Hematopoietic multipotent progenitor cell treated with erythropoietin and hydrocortisone succinate and interleukin-3 and kit ligand, for 15 days (in vitro differentiated cells): Measurements from ENCODE around the gene SRD5A1.
"Not testable (repeated sequence)": the region's sequence is repeated elsewhere in the genome, so short reads cannot be mapped to it uniquely, and the experiment has no call there.

ENCODE experiments used
- DNase-seq: peaks from one replicate; pipeline ENCODE4 v3.0.0-alpha.2; 2015; ENCODE audit warnings: low spot score

The SRD5A1 gene

DNA sequence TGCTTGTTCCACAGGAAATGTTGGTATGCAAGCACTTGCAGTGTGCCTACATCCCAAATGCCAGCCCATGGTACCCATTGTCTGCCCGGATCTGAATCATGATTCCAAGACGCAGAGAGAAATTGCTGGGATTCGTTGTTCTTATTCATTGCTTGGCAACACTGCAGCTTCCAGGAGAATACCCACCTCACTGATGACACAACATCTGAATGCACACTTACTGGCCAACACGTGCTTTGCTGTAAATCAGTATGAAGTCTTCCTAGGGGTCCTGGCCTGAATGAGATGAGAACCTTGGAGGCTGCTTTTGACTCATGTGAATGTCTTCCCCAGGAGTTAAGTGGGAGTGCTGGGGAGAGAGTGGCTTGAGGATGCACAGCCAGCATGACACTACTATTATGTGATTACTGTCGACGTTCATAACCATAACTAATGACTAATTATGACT lies 11.6 kb downstream of the SRD5A1 start:
- no peak for DNase-seq

DNA sequence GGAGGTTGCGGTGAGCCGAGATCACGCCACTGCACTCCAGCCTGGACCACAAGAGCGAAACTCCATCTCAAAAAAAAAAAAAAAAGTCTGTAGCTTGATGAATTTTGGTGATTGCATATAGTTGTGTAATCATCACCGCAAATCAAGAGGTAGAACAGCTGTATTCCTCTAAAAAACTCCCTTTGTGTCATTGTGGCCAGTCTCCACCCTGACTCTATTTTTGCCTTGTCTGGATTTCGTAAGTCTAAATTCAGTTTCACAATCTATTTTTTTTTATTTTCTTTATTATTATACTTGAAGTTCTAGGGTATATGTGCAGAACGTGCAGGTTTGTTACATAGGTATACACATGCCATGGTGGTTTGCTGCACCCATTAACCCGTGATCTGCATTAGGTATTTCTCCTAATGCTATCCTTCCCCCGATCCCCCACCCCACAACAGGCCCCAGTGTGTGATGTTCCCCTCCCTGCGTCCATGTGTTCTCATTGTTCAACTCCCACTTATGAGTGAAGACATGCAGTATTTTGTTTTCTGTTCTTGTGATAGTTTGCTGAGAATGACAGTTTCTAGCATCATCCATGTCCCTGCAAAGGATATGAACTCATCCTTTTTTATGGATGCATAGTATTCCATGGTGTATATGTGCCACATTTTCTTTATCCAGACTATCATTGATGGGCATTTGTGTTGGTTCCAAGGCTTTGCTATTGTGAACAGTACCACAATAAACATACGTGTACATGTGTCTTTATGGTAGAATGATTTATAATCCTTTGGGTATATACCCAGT lies 12.5 kb downstream of the SRD5A1 start:
- DNase-seq: not testable (repeated sequence)

DNA sequence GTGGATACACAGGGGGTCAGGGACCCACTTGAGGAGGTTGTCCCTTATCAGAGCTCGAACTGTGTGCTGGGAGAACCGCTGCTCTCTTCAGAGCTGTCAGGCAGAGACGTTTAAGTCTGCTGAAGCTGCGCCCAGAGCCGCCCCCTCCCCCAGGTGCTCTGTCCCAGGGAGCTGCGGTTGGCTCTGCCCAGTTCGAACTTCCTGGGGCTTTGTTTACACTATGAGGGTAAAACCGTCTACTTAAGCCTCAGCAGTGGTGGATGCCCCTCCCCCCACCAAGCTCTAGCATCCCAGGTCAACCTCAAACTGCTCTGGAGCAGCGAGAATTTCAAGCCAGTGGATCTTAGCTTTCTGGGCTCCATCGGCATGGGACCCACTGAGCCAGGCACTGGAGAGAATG lies 15.9 kb downstream of the SRD5A1 start:
- no peak for DNase-seq

DNA sequence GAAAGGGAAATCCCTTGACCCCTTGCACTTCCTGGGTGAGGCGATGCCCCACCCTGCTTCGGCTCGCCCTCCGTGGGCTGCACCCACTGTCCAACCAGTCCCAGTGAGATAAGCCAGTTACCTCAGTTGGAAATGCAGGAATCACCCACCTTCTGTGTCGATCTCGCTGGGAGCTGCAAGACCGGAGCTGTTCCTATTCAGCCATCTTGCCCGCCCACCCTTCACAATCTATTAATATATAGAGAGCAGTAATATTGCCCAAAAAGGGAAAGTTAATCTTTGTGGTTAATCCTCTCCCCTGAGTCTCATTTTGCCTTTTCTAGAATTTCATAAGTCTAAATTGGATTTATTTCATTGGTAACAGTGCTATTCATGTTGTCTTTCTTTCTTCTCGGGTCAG lies 16.4 kb downstream of the SRD5A1 start:
- no peak for DNase-seq

DNA sequence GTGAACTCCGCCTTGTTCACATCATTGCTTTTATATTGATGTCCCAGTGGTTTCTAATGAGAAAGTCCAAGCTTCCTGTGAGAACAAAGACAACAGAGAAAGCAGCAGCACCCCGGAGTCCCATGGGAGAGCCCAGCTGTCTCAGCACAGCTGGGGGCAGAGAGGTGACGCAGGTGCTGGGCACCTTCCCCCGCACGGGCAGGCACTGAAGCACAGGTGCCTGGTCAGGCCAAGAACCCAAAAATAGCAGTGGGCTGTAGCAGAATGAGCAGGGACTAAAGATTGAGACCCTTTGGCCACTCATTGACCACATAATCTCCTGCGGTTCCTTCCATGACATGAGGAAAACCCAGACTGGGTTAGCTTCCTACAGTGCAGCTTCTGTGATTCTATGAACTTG lies 18.8 kb downstream of the SRD5A1 start:
- no peak for DNase-seq

DNA sequence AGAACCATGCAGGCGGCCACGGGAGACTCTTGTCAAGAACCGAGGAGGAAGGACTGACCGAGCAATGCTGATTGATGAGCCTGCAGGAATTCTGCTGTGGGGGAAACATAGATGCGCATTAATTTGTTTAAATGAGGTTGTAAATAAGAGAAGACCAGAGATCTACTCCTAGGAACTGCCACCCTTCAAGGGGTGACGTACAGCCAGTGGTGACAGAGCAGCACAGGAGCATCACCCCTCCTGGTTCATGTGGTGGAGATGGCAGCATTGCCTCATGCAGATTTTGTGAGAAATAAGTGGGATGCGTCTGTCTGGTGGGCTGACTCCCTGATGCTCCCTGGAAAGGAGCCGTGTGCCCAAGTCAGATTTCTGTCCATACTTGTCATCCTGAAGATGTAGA lies 22.2 kb downstream of the SRD5A1 start:
- DNase-seq: no peak

DNA sequence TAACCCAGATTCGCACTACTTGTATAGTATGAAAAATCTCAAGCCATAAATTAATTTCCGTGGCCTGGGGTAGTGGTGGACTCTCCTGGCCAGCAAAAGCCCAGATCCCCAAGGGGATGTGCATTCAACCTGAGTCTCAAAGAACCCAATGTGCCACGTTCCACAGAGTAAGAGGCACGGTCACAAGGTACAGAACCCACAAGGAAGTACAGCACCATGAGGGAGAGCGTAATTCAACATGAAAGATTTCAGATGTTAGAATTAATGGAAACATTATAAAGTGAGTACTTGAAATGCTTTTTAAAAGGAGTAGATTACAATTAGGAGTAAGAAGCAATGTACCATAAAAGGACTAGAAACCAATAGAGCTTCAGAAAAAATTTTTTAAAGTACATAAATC lies 23.4 kb downstream of the SRD5A1 start:
- no peak for DNase-seq

DNA sequence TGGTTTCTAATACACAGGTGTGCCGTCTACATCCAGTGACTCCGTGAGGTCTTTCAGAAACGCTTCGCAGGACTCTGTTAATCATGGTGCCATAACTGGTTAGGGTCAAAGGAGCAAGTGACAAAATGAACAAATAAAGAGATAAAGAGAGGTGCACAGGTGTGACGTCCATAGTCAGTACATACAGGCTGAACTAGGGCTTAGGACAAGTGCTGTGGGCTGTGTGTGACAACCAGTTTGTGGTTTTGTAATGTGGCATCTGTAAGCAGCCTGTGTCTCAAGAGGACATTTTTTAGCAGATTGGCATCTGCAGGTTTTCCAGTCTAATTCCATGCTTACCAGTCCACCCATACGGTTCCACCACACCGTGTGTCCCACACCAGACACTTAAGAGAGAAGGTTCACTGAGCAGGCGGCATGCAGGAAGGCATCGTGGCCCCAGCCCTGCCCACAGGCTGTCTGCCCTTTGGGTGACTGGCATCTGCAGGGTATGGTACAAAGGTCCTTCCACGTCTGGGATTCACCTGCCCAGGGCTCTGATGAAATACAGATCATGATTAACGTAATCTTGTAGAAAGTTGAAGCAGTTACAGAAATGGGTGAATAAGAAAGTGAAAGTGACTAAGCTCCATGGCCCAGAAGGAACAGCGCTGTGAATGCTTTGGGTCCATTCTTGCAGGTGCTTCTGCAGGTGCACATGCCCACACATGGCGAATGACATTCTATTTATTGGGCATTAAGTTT lies 26.9 kb downstream of the SRD5A1 start:
- no peak for DNase-seq

DNA sequence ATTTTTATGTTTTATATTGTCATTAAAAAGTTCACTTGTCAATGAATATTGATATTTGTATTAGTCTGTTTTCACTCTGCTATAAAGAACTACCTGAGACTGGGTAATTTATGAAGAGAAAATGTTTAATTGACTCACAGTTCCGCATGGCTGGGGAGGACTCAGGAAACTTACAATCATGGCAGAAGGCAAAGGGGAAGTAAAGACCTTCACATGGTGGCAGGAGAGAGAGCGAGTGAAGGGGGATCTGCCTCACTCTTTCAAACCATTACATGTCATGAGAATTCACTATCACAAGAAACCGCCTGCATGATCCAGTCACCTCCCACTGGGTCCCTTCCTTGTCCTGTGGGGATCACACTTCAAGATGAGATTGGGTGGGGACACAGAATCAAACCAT lies 27.4 kb downstream of the SRD5A1 start:
- no peak for DNase-seq

DNA sequence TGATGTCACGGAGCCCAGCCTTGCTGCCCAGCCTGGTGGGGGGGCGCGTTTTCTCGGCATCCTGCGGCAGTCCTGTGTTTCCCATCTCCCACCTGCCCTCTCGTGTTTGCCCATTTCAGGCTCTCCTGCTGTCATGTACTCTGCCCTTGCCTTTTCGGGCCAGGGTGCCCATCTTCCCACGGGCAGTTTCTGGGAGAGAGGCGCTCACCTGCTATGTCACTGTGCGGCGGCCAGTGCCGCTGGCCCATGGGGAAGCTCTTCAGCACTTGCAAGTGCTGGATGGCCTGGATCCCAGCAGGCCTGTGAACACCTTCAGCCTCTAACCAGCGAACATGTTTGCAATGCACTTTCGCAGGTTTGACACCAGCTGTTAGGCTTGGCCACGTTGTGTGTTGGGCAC lies 33.5 kb downstream of the SRD5A1 start:
- no peak for DNase-seq

DNA sequence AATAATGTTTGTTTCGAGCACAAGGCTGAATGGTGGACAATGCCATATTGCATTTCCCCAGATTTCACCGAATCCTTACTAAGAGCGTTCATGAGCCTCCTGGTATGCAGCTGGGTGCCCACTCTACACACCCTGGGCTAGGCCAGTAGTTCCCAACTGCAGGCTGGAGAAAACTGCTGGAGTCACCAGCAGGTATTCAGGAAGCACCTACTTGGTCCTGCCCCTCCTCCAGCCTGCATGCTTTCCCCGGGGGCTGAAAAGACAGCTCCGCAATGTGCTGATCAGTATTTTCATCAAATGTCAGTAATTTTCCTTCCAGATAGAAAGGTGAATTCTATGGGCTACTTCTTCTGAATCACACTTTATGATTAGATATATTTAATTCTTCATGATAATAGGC lies 34.4 kb downstream of the SRD5A1 start:
- no peak for DNase-seq

DNA sequence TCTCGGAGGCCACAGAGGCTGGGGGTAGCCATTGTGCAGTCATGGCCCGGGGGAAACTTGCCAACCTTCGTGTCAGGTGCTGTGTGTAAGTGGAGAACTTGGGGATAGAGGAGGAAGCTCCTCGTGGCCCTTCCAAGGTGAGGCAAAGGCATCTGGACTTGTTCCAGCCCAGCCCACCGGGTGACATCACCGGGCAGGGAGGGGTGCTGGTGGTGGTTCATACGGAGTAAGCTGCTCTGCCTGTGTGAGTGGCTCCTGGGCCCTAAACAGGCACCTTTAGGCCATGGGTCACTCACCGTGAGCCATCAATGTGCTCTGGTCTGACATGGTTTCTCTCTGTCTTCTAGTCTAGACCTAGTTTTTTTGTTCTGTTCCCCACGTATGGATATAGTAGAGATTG lies 35.5 kb downstream of the SRD5A1 start:
- DNase-seq: not testable (repeated sequence)

DNA sequence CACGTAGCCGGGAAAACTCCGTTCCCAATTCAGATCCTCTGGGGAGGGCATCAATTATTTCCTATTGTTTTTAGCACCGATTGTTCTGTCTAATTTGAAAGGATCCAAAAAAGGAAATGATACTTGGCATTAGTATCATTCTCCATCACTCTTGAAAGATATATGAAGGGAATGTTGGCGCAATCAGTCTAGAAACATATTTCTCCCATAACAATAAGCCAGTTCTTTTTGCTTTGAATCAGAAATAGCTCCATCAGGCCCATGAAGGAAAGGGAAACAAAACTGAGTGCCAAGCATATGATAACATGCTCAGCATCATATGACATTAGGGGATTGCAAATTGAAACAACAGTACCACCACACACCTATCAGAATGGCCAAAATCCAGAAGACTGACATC lies 39.8 kb downstream of the SRD5A1 start:
- no peak for DNase-seq

DNA sequence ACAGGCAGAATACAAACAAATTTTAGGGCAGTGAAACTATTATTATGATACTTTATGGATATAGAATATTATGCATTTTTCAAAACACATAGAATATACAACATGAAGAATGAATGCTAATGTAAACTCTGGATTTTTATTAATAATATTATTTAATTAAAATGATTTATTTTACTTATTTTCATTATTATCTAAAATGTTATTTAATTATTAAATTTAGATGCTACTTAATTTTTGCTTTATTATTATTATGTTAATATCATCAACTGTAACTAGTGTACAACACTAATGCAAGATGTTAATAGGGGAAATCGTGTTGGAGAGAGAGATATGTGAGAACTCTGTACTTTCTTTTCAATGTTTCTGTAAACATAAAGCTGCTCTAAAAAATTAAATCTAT lies 40.7 kb downstream of the SRD5A1 start:
- no peak for DNase-seq

DNA sequence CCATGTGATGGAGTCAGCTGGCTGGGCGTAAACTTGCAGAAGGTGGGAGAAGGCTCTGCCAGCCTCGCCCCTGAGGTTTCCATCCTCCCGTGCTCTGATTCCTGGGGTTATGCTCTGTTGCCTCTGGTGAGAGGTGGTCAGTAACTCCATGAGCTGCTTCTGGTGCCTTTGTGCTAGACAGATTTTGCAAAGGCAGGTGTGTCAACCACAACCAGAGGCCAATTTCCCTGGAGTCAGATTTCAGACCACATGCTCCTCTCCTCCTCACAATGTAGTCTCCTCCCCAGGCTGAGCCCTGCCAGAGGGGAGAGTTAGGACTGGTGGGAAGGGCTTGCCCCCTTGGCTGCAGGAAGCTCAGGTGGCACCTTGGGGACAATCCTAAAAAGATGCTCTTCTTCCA lies 41.2 kb downstream of the SRD5A1 start:
- DNase-seq: no peak

DNA sequence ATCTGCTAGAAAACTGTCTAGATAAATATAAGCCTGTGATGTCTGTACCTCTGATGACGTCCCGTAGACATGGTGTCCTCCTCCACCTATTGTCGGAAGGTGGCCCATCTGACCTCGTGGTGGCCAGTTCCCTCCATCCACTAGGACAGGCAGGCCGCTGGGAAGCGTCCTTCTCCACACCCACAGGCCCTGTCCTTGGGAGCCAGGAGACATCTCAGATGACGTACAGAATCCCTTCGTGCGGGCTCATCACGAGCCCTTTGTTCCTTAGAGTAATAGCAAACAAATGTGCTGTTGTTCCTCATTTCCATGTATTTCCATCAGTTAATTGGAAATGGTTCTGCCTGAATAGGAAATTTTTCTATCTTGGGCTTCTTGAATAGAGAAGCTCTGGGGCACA lies 41.6 kb downstream of the SRD5A1 start:
- DNase-seq: no peak

DNA sequence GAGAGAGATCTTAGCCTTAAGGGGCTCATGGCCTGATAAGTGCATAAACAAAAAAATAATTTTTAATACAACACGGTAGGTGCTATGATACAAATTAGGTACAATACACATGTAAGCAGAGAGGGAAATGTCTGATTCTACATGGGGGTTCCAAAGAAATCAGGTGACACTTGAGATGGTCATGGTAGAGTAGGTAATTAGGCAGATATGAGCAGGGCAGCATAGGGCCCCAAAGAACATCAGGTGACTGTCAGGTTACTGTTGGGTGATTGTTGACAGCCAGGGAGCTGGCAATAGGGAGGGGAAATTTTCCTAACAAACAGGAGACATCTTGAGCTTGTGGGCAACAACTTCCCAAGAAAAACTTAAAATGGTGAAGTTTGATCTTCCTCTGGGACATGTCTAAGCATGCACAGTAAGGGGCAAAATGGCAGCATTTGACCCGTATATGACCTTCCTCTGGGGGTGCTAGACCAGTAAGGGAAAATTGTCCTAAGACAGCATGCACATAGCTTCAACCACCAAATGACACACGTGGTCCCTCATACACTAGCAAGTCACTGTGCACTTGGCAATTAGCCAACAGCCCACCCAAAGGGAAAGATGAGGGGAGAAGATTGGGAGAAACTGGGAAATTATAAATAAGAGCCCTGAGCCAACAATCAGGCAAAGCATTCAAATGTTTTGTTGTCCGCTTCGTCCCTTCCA lies 42.7 kb downstream of the SRD5A1 start:
- no peak for DNase-seq

DNA sequence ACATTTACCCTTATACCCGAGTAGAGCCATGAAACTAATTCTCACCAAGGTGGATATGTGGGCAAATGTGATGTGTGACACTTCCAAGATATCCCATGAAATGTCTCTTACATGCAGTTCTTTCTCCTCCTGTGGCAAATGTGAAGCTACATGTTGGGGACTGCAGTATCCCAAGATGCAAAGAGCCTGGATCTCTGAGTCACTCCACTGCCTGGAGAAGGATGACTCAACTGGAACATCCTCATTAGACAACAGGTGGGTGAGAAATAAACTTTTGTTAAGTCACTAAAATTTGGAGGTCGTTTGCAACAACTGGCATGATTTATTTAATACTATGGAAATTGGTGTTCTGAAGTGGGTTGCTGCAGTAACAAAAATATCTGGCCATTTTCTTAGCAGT lies 43.5 kb downstream of the SRD5A1 start:
- DNase-seq: no peak

DNA sequence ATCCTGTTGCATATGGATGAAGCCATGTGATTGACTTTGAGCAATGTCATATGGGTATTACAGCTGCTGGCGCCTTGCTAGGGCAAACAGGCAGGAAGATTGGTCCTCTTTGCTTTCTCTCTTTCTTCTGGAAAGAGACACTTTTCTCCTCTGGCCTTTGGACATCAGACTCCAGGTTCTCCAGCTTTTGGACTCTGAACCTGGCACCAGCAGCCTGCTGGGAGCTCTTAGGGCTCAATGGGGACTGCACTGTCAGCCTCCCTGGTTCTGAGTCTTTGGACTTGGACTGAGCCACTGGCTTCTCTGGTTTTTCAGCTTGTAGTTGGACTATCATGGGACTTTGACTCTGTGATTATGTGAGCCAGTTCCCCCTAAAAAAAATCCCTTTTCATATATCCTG lies 45.1 kb downstream of the SRD5A1 start:
- no peak for DNase-seq

DNA sequence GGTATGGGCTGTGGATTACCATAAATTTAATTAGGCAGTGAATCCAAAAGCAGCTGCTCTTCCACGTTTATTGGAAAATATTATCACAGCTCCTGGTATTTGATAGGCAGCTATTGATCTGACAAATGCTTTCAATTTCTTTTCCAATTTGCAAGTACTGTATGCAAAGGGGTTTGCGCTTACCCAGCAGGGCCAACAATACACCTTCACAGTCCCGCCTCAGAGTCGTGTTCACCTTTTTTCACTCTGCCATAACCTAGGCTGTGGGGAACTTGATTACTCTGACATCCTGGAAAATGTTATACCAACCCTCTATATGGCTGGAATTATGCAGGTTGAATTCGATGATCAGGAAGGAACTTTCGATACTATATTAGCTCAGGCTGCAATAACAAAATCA lies 47.7 kb downstream of the SRD5A1 start:
- no peak for DNase-seq

DNA sequence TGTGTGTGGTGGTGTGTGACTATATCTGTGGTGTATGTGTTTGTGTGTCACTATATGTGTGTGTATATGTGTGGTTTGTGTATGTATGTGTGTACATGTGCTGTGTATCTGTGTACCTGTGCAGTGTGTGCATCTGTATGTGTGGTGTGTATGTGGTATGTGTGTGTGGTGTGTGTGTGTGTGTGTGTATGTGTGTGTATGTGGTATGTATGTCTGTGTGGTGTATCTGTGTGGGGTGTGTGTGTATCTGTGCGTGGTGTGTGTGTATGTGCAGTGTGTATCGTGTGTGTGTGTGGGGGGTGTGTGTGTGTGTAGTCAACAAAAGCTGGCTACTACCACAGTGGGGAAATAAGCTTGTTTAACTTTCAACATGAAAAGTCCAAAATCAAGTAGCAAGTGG lies 48.4 kb downstream of the SRD5A1 start:
- DNase-seq: no peak

DNA sequence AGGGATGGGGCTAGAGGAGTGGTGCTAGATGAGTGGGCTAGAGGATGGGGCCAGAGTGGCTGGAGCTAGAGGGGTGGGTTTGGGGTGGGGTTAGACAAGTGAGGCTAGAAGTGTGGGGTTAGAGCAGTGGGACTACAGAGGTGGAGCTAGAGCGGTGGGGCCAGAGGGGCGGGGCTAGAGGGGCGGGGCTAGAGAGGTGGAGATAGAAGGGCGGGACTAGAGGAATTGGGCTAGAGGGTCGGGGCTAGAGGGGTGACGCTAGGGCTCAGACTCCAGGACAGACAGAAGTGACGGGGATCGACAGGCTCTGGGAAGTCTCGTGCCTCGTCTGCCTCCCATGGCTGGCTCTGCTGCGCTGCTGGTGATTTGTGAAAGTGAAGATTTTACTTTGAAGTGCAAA lies 49.0 kb downstream of the SRD5A1 start:
- no peak for DNase-seq

DNA sequence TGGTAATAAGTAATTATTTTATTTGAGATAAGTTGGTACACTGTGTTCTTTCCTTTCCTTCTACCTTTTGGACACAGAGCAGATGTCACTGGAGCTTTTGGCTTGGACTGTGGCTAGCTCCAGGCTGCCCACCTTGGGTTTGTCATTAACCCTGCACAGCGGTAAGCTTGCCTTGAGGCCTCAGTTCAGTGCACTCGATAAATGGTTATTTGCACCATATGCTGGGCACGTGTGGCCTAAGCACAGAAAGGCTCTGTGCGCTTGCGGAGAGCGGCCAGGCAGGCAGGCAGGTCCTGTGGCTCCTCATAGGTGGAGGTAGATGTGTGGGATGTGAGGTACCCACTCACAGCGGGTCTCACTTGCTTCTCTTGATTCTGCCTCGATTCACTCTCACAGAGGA lies 50.0 kb downstream of the SRD5A1 start:
- no peak for DNase-seq
